Heart left ventricle (tissue), 13 donors: ENCODE data around the gene PGBD5.

Experiments used
- POLR2A ChIP-seq, 2 donors: fragments of 450-650 bp; IDR thresholded peaks; one replicate each; pipeline ENCODE4 v1.6.1; 2017; ENCODE audit warnings: antibody characterized with exemption in 2 of 2, mild to moderate bottlenecking in 2 of 2, moderate library complexity in 2 of 2
- TF ChIP-seq, protein P1 (sequence below), 12 donors: fragments of 200-600 bp; sonication (generic) in 4 of 12; IDR thresholded peaks; one replicate each; pipeline versions ENCODE4 v1.5.0 to v1.8.0; 2018 to 2022; ENCODE audit warnings: antibody characterized with exemption in 12 of 12, mild to moderate bottlenecking in 5 of 12
- donor health status: ischemic (EF 13 %, LVEDD 7.1; RV severe dilation, severe dysfunction).
- donor health status: DM: no; HTN: yes; CAD: no.
- donor health status: DM: no; HTN: no; CAD: no.
- donor health status: ischemic (EF 25% LVEDD 6.9; RV normal size, moderate dysfunction).
- donor health status: ischemic (EF 25% LVEDD 5.7; RV mildly dilated, moderate dysfunction).
- donor health status: ischemic (EF 35%, LVEDD 5.7; RV mildly dilated, moderate dysfunction).
- donor health status: nonischemic (EF 11% LVEDD 7.7; RV severe dilation, severe dysfunction).
- donor health status: DM: yes; HTN: yes; CAD: no.
- donor health status: PGD.
- donor health status: ischemic (EF 29% LVEDD 5.4; RV normal size, mild dysfunction).
- donor health status: nonischemic (EF 23%, LVEDD 6.1; RV moderate dilation, normal function).

DNA sequence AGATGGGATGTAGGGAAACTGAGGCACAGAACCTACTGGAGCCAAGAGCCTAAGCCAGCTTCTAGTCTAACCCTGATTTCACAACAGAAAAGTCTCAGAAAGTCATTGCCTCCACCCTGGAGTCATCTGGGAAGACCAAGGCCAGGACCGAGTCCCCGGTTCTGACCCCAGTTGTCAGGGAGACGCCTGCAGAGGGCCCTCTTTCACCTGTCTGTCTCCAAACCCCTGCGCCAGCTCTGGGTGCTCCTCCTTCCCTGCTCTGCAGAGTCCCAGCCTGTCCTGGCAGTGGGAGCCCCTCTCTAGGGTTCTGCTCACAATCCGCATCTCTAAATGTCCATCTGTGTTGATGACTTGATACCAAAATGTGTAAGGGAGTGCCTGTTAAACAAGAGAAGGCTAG, 149.7 kb downstream of the PGBD5 start:
- TF ChIP-seq, protein P1, sequence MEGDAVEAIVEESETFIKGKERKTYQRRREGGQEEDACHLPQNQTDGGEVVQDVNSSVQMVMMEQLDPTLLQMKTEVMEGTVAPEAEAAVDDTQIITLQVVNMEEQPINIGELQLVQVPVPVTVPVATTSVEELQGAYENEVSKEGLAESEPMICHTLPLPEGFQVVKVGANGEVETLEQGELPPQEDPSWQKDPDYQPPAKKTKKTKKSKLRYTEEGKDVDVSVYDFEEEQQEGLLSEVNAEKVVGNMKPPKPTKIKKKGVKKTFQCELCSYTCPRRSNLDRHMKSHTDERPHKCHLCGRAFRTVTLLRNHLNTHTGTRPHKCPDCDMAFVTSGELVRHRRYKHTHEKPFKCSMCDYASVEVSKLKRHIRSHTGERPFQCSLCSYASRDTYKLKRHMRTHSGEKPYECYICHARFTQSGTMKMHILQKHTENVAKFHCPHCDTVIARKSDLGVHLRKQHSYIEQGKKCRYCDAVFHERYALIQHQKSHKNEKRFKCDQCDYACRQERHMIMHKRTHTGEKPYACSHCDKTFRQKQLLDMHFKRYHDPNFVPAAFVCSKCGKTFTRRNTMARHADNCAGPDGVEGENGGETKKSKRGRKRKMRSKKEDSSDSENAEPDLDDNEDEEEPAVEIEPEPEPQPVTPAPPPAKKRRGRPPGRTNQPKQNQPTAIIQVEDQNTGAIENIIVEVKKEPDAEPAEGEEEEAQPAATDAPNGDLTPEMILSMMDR (IDR thresholded peaks at IDR 0.05): no peak
- TF ChIP-seq POLR2A (IDR thresholded peaks at IDR 0.05): no peak
